ENCODE data around the gene AMIGO1.

The AMIGO1 gene

DNA sequence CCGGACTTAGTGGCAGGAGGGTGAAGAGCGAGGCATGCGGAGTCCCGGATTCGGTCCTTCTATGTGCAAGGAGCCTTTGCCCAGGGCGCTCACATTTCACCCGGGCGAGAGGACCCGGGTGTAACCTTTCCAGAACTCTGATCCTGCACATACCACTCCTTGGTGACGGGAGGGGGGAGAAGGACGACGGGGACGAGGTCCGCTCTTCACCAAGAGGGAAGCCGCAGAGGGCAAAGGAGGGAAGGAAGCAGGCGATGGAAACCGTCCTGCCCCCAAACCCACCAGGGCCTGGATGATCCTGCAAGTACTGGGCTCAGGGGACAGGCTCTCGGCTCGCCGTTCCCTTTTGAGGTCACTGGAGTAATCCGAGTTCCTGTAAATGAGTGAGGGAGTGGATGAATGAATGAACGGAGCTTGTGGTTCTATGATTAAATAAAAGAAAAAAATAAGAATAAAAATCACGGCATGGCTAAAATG is 42.2 kb downstream of the AMIGO1 start:
- DNase-seq (ENCODE audit: low read depth, low spot score) = no peak
- no peak overlapping the region for H3K27ac ChIP-seq

DNA sequence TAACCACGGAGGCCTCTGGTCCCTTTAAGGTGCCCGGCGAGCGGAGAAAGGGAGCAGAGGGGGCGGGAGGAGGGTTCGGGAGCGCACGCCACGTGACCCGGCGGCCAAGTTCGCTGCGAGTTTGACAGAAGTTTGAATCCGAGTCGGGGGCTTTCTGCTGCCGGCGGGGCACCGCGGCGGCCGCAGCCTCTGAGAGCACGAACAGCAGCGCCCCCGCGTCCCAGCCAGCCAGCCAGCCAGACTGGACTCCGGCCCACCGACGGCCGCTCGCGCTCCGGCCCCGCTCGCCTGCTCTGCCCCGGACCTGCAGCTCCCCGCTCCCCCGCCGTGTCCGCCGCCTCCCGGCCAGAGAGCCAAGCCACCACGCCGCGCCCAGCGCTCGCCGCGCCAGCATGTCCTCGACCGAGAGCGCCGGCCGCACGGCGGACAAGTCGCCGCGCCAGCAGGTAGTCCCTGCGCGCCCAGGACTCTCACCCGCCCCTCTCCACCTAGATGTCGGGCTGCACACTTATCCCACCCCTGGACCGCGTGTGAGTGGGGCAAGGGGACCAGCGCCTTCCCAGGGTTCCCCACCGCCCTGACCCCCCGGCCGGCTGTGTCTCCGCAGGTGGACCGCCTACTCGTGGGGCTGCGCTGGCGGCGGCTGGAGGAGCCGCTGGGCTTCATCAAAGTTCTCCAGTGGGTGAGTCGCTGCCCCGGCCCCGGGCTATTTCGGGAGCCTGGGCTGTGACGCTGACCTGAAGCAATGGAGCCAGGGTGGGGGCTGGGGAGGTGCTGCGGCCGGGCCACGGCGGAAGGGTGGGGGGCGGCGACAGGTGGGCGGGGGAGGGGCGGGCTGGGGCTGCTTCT is 42.9 kb downstream of the AMIGO1 start, which contains the start of gene SYPL2:
SYPL2 (plus strand) TSS at position 95 of the 849 bp plus-strand sequence; CDS start at position 393, 298 bp downstream.
- DNase-seq (ENCODE audit: low read depth, low spot score) = no peak
- no peak within 1 kb of the TSS for H3K27ac ChIP-seq

DNA sequence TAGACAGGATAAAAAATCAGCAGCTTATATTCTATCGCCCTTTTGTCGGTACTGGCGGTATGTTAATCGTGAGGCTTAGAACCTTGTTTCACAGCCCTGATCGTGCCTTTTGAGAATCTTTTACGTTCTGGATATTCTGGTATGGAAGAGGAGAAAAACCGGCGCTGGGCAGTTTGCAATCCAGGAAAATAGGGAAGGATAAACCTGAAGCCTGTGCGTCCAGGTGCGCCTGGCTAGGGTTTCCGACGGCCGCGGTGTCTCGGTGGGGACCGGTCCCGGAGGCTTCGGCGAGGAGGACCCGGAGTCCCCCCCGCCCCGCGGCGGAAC is 43.4 kb downstream of the AMIGO1 start:
- H3K27ac ChIP-seq = no peak overlapping the region
- no peak for DNase-seq (ENCODE audit: low read depth, low spot score)

DNA sequence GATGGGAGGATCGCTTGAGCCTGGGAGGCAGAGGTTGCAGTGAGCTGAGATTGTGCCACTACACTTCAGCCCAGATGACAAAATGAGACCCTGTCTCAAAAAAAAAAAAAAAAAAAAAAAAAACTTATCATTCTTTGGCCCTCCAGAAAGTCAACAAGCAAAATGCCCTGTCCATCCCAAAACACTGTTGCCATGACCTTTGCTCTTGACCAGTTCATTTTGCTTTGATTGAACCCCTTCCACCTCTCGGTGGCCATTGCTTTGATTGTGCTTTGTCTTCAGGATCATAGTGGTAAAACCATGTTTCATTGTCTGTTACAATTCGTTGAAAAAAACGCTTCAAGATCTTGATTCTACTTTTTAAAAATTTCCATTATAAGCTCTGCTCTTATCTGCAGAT is 51.7 kb downstream of the AMIGO1 start:
- no peak overlapping the region for H3K27ac ChIP-seq
- no peak for DNase-seq (ENCODE audit: low read depth, low spot score)

DNA sequence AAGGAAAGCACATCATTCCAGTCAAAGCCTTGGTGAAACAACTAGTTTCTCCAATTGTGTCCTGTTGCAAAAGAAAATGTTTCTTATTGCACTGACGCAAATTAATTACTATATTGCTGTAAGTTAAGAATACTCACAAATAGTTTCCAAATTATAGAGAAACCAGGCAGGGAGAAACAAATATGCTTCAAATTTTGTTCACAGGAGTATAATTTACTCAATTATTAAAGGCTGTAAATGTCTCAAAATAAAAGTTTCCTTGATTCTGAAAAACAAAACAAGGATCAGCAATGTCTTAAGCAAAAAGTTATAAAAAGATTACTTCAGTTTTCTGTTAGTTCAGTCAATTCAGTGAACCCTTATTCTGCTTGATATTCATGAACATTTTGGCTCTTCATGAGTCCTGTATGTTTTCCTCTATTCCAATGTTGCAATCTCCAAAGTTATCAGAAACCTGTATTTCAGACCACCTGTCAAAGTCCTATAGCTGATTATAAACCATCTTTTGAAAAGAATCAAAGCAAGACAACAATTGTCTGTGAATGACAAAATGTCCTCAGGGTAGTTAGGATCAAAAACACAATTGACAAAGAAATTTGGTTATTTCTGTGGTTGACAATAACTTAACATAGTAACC is 54.9 kb downstream of the AMIGO1 start:
- DNase-seq (ENCODE audit: low read depth, low spot score) = no peak
- H3K27ac ChIP-seq = no peak overlapping the region
